OCI-LY7 (cell line): ENCODE measurements around the gene RPL6. TPM values are rescaled to one million over a fixed set of nuclear protein-coding genes. Genes with fewer than 3 reads are reported as not detected.

Source experiments
- BruUV-seq: library from RNA; stranded (reverse); fragments of 400-500 nt; replicated peaks from 2 replicates; lab custom pipeline; 2021; lab: Mats Ljungman, UMichigan
- CTCF ChIA-PET: fragments of 300-600 bp; sonication (Branson Sonifier 250); formaldehyde crosslinking; loops from one replicate; lab custom pipeline; 2022; ENCODE audit warnings: antibody characterized with exemption; ENCODE audit not compliant: unreplicated experiment; lab: Charles Lee
- POLR2A ChIA-PET: fragments of 300-600 bp; sonication (Branson Sonifier 250); formaldehyde crosslinking; loops from one replicate; lab custom pipeline; 2022; ENCODE audit warnings: antibody characterized with exemption; lab: Charles Lee
- DNase-seq: peaks from one replicate; pipeline ENCODE4 v3.0.0-alpha.2; 2015; ENCODE audit warnings: low spot score
- H2AFZ ChIP-seq: fragments of 200-600 bp; sonication (generic), shearing (Covaris generic); 2 replicates; pipeline ENCODE4 v1.6.1; 2014; ENCODE audit warnings: mild to moderate bottlenecking, antibody characterized with exemption, low read length, moderate library complexity
- H3K27ac ChIP-seq: fragments of 200-600 bp; sonication (generic); 2 replicates; pipeline ENCODE4 v1.5.1; 2014; ENCODE audit warnings: mixed run types, low read depth, mild to moderate bottlenecking, moderate library complexity, low read length, inconsistent platforms; ENCODE audit not compliant: poor library complexity, severe bottlenecking
- H3K36me3 ChIP-seq: fragments of 200-600 bp; sonication (generic); 2 replicates; pipeline ENCODE4 v1.6.1; 2014; ENCODE audit warnings: mild to moderate bottlenecking, antibody characterized with exemption, low read length, moderate library complexity, mixed read lengths; ENCODE audit not compliant: insufficient read depth
- H3K4me1 ChIP-seq: fragments of 200-600 bp; sonication (generic); 2 replicates; pipeline ENCODE4 v1.5.1; 2014; ENCODE audit warnings: mild to moderate bottlenecking, low read length; ENCODE audit not compliant: insufficient read depth, poor library complexity, severe bottlenecking
- H3K4me2 ChIP-seq: fragments of 200-600 bp; sonication (generic); 2 replicates; pipeline ENCODE4 v1.6.1; 2014; ENCODE audit warnings: mild to moderate bottlenecking, low read length
- H3K4me3 ChIP-seq: fragments of 200-600 bp; sonication (generic); 2 replicates; pipeline ENCODE4 v1.5.1; 2014; ENCODE audit warnings: mild to moderate bottlenecking, low read depth, low read length; ENCODE audit not compliant: poor library complexity, severe bottlenecking
- H3K79me2 ChIP-seq: fragments of 200-600 bp; sonication (generic); 2 replicates; pipeline ENCODE4 v1.6.1; 2016; ENCODE audit warnings: low read depth, mild to moderate bottlenecking, low read length, moderate library complexity, mixed read lengths; ENCODE audit not compliant: insufficient read depth
- H3K9me2 ChIP-seq: fragments of 200-600 bp; sonication (generic); 2 replicates; pipeline ENCODE4 v1.6.1; 2016; ENCODE audit warnings: mild to moderate bottlenecking, low read length, mixed read lengths; ENCODE audit not compliant: insufficient read depth
- H3K9me3 ChIP-seq: fragments of 200-600 bp; sonication (generic); 2 replicates; pipeline ENCODE4 v1.6.1; 2014; ENCODE audit warnings: mild to moderate bottlenecking, mixed run types, low read length, mixed read lengths
- H4K20me1 ChIP-seq: fragments of 200-600 bp; sonication (generic); 2 replicates; pipeline ENCODE4 v1.6.1; 2014; ENCODE audit warnings: mild to moderate bottlenecking, antibody characterized with exemption, low read length, moderate library complexity, mixed read lengths; ENCODE audit not compliant: insufficient read depth
- EZH2phosphoT487 ChIP-seq: fragments of 200-600 bp; sonication (generic); IDR thresholded peaks from 2 replicates; pipeline ENCODE4 v1.6.1; 2018; ENCODE audit warnings: low read depth, borderline replicate concordance, mild to moderate bottlenecking, mixed run types, antibody characterized with exemption, low read length, moderate library complexity, mixed read lengths
- intact Hi-C: fragments of 100-400 bp; cut with micrococcal nuclease; formaldehyde crosslinking; loops from one replicate; pipeline ENCODE4 v1.10.0; 2022; ENCODE audit not compliant: unreplicated experiment
- total RNA-seq, 2 experiments: library from RNA; depleted of rRNA in 1 of 2; stranded (reverse); fragments of >200 nt in 1 of 2; shearing (Covaris generic) in 1 of 2; gene quantifications; 2 replicates each; pipeline ENCODE4 v1.2.3, GENCODE V29; 2014 to 2022
- TF ChIP-seq, protein P1 (sequence below): fragments of 200-600 bp; sonication (generic); conservative IDR thresholded peaks from 2 replicates; pipeline ENCODE4 v1.5.1; 2014; ENCODE audit warnings: mild to moderate bottlenecking, antibody characterized with exemption, low read length, moderate library complexity, mixed read lengths

RPL6 gene
- total RNA-seq, 2 experiments from 2014 or later = 1,436 to 1,876 TPM

DNA sequence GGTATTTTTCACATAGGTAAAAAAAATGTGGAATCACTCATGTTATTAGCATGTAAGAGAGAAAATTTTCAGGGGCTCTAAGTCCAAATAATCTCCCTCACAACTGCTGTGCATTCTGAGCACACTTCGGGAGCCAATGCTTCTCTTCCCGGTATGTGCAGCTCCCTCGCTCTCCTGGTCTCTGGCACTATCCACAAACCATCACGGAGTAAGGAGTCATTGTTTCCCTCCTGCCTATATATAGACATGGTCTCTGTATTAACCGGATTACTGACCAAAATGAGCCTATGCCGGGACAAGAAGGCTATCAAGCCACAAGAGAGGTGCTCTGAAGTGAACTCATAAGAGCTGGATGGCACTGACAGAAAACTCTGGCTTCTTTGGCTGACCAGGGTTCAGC lies 40.5 kb downstream of the RPL6 start:
- peaks cover 41% of the 10 kb centered on the region; the same call in 1 of the 2 replicates for H3K79me2 ChIP-seq

DNA sequence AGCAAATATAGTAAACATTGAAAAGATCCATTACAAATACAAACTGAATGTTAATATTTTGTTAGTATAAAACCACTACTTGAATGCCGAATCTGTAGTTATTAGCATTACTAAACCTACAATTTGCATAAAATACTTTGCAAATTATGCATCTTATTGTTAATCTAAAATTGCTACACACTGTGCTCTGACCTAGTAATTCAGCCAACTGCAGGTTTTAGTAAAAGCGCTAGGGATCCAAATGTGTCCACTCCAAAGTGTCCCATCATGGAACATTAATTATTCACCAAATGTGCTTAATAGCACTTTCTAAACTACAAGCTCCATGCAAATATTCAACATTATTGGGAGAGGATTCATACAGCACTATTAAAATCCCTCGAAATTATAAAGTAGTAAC lies 41.4 kb downstream of the RPL6 start:
- BruUV-seq = no TSS peak
- H3K4me2 ChIP-seq = no peak overlapping the region
- POLR2A ChIA-PET = interaction anchor here (0.7 kb wide), 3 partner anchors 34 to 448 kb away, joined by 3 to 5 read pairs (median 3); no protein-coding TSS in a partner anchor
- no peaks in the 10 kb centered on the region for H3K9me2 ChIP-seq
- no peaks in the 10 kb centered on the region for H3K9me3 ChIP-seq
- no peak for DNase-seq
- H2AFZ ChIP-seq = no peak overlapping the region
- no peaks in the 10 kb centered on the region for H3K4me1 ChIP-seq
- no peak overlapping the region for H3K4me3 ChIP-seq
- intact Hi-C loops = no loop called here
- H4K20me1 ChIP-seq = no peaks in the 10 kb centered on the region
- no peaks in the 10 kb centered on the region for H3K36me3 ChIP-seq
- CTCF ChIA-PET = interaction anchor here (0.6 kb wide), 1 partner anchor 1303 kb away, joined by 4 read pairs; no protein-coding TSS in a partner anchor
- H3K27ac ChIP-seq = no peak overlapping the region
- peaks cover 40% of the 10 kb centered on the region; the same call in 1 of the 2 replicates for H3K79me2 ChIP-seq
- no peak for TF ChIP-seq EZH2phosphoT487

More for the DNA sequence above, 40.5 kb downstream of the RPL6 start:
- no peaks in the 10 kb centered on the region for H3K36me3 ChIP-seq
- DNase-seq = no peak
- no peak overlapping the region for H3K27ac ChIP-seq
- no peaks in the 10 kb centered on the region for H3K9me3 ChIP-seq
- no peaks in the 10 kb centered on the region for H4K20me1 ChIP-seq
- H3K4me2 ChIP-seq = no peak overlapping the region
- TF ChIP-seq EZH2phosphoT487 = no peak
- TF ChIP-seq, protein P1, sequence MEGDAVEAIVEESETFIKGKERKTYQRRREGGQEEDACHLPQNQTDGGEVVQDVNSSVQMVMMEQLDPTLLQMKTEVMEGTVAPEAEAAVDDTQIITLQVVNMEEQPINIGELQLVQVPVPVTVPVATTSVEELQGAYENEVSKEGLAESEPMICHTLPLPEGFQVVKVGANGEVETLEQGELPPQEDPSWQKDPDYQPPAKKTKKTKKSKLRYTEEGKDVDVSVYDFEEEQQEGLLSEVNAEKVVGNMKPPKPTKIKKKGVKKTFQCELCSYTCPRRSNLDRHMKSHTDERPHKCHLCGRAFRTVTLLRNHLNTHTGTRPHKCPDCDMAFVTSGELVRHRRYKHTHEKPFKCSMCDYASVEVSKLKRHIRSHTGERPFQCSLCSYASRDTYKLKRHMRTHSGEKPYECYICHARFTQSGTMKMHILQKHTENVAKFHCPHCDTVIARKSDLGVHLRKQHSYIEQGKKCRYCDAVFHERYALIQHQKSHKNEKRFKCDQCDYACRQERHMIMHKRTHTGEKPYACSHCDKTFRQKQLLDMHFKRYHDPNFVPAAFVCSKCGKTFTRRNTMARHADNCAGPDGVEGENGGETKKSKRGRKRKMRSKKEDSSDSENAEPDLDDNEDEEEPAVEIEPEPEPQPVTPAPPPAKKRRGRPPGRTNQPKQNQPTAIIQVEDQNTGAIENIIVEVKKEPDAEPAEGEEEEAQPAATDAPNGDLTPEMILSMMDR = no peak
- POLR2A ChIA-PET = no interaction called here
- BruUV-seq = TSS peak; percentile 10
- H2AFZ ChIP-seq = no peak overlapping the region
- intact Hi-C loops = no loop called here
- H3K9me2 ChIP-seq = no peaks in the 10 kb centered on the region
- no peak overlapping the region for H3K4me3 ChIP-seq
- CTCF ChIA-PET = no interaction called here
- no peaks in the 10 kb centered on the region for H3K4me1 ChIP-seq

DNA sequence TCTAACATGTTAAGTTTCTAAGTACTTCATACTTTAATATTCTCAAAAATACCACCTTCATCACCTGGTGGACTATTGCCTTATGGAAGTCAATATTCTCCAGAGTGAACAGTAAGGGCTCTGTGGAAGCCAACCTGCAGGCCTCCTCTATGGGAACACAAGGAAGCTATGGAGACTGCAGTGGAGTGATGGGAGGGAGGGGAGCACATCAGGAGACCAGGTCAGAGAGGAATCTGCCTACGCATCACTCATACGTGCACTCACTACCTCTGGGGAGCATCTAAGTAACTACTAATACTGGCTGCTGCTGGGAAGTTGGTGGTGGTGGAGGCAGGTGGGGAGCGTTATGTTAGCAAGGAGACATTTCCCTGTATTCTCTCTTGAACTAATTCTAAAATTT lies 47.1 kb downstream of the RPL6 start:
- H3K79me2 ChIP-seq = peaks cover 20% of the 10 kb centered on the region; the same call in 1 of the 2 replicates

More for the DNA sequence above, 47.1 kb downstream of the RPL6 start:
- ChIA-PET CTCF (no interaction called here), POLR2A (interaction anchor here (0.5 to 1.0 kb wide), 2 partner anchors 40 to 851 kb away, joined by 3 to 4 read pairs; no protein-coding TSS in a partner anchor)
- Histone ChIP-seq H3K9me3 (no peaks in the 10 kb centered on the region), H3K36me3 (no peaks in the 10 kb centered on the region), H3K4me3 (no peak overlapping the region), H3K9me2 (no peaks in the 10 kb centered on the region), H3K27ac (no peak overlapping the region), H3K4me1 (no peaks in the 10 kb centered on the region), H4K20me1 (no peaks in the 10 kb centered on the region), H3K4me2 (no peak overlapping the region), H2AFZ (no peak overlapping the region)
- BruUV-seq = no TSS peak
- intact Hi-C loops = no loop called here
- no peak for DNase-seq
- TF ChIP-seq, protein P1 = no peak
- TF ChIP-seq EZH2phosphoT487 = no peak
